HG03571 (cell line): Measurements from ENCODE around the gene DMRTB1.

Experiments
- ATAC-seq: cut with Tn5 transposase; IDR thresholded peaks from one replicate; pipeline ENCODE4 v1.9.1; 2021; ENCODE audit not compliant: unreplicated experiment

Gene DMRTB1

DNA sequence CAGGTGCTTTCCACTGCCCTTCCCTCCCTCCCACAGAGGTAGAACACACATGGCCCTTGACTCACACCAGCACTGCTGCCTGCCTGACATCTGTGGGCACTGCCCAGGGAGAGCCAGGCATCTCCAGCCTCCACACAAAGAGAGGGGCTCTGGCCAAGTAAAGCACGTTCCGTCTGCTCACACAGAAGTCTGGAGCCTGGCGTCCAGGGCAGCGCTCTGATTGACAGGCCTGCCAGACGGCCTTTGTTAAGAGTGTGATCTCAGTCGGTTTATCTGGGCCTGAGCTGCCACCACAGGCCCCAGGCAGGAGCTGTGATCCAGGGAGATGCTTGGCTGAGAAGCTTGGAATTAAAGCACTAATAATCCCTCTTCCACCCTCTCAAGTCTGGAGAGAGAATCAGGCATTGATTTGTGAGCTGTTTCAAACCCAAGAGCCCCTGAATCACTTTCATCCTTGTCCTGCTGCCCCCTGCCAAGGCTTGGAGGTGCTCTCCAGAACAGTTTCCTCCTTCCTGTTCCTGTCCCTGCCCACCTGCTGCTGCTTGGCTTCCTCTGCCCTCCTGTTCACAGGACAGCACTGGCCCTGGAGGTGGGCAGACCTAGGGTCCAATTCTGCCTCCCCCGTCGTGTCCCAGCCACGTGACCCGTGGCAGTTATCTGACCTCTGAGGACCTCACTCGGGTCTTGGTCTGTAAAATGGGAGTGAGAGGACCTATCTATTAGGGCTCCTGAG lies 3.7 kb downstream of the DMRTB1 start:
- ATAC-seq, result no peak

DNA sequence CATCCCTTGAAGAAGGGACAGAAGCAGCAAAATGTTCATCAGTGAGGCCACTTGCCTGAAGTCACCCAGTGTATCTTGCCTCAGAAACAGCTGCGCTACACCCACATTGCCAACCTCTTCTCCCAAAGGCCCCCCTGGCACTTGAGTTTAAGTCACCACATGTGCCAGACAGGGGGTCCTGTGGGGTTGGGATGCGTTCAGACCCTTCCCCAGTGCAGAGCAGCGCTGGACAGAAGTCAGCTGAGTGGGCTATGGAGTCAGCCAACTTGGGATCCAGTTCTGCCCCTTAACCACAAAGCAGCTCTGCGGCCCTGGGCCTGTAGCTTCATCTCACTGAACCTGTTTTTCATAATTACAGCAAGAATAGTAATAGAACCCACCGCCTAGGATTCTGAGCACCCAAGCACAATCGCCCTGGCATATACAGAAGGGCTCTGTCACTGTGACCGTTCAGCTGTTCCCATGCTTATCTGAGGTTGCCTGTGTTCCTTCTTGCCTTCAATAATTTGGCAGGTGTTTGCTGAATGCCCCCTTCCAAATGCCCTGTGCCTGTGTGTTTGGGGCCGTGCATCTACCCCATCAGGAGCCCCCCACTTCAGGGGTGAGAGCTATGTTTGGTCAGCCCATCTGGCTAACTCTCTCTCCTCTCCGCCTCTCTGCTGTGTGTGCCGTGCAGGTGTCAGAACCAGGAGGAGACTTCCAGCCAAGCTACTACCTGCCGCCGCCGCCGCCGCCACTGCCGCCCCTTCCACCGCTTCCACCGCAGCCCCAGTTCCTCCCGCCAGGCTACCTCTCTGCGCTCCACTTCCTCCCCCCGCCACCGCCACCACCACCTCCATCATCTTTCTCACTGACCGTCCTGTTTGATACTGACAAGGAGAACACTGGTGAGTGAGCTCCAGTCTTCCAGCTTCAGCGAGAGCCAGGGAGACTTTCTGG lies 5.0 kb downstream of the DMRTB1 start:
- no peak for ATAC-seq

DNA sequence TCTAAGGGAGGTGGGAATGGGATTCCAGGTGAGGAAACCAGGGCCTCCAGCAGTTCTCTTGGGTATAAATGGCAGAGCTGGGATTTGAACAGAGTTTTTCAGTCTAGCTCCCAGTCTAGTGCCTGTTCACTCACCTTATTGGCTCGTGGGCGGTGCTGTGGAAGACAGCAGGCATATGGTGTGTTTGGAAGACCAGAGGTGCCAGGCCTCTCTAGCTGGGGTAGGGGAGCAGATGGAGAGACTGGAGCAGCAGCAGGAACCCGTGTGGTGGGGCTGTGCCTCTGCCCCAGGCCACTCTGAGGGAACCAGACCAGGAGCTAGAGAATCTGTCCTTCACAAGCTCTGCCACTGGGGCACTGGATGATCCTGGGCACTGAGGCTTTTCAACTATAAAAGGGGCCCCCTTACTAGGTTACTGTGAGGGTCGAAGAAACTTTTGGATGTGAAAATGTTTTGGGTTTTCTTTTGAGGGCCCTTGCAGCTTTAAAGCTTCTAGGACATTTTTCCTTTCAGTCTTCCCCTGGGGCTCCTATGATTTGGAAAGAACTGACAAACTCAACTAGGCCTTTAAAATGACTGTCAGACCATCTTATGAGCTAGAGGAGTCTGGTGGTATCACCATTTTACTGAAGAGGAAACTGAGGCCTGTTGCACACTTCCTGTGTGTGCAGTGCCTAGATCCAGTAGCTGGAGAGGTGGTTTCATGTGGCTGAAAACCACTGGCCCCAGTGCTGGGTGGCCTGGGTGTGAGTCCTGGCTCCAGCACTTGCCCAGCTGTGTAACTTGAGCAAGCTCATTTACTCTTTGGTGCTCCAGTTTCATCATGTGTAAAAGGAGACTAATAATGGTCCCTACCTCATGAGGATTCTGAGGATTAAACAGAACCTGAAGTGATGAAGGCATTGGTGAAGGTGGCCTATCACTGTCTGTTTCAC lies 6.1 kb downstream of the DMRTB1 start:
- no peak for ATAC-seq

DNA sequence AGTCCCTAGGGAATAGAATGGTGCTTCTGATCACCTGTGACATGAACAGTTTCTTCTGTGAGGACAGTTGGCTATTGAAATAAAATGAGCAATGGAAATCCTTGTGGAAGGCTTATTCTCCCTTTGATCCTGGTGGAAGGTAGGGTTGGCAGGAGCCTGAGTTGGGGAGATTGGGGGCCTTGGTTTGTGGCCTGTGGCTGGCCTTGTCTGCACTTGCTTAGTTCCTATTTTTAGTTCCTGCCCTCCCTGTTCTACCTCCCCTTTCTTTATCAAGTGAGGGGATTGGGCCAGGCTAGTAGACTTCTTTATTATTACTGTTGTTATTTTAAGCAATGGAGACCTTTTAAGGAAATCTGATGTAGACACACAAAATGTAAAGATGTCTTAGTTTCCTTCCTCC lies 8.2 kb downstream of the DMRTB1 start:
- ATAC-seq, result no peak

DNA sequence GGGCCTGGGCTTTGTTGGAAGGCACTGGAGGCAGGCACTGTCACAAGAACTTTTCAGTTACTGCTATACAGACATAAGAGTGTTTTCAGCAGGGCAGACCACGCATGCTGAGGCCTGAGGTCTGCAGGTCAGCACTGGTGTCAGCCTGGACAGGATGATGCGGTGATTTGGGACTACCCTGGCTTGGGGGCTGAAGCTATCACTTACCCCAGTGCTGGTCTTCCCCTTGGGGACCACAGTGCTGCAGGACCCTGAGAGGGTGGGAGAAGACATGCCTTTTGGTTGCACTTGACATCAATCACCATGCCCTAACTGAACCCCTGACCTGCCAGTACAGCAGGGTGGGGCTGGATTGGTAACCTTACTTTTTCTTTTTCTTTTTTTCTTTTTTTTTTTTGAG lies 9.2 kb downstream of the DMRTB1 start:
- no peak for ATAC-seq

DNA sequence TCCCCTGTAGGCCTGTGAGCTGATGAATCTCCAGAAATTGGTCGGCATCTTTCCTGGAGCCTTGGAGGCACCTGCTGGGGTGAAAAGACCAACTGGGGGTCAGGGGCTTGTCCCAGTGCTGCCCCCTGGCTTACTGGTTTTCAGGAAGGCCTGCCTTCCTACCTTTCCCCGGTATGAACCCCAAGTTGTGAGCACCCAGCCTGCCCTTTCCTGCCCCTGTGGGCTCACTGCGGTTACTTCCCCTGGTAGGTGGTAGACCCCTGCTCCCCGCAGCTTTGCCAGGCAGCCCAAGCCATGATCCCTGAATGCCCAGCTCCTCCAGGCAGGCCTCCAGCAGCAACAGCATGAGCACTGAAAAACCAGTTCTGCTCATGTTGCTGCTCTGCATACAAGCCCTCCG lies 10.2 kb downstream of the DMRTB1 start:
- ATAC-seq, result no peak

DNA sequence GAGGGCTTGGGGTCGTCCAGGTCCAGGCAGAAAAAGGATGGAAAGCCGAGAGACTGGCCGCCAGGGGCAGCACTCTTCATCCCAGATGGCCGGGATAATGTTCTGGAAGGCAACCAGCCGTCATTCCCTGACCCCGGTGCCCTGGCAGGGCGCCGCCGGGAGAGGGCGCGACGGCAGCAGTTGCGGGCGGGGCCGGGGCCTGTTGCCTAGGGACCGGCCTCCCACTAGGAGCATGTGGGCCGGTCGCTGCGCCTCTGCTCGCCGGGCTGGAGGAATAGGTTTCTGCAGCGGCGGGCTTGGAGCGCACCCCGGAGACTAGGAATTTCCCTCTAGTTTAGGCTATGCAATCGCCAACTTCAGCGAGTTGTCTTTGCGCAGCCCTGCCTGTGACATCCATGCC lies 11.0 kb downstream of the DMRTB1 start:
- ATAC-seq, result no peak

DNA sequence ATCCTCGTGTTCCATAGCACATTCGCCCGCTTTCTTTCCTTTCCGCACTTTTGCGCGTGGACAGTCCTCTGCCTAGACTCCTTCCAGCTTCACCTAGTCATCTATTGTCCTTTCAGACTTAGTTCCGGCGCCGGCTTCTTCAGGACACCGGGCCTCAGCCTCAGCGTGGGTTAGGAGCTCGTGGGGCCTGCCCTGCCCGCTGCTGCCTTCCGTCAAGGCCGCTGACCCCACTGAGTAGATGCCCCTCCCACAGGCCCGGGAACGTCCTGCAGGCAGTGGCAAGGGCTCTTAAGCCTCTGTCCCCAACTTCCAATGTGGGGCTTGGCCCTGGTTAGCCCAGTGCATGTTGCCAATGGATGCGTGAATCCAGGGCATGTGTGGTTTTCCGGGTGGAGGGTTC lies 11.4 kb downstream of the DMRTB1 start:
- ATAC-seq, result no peak

DNA sequence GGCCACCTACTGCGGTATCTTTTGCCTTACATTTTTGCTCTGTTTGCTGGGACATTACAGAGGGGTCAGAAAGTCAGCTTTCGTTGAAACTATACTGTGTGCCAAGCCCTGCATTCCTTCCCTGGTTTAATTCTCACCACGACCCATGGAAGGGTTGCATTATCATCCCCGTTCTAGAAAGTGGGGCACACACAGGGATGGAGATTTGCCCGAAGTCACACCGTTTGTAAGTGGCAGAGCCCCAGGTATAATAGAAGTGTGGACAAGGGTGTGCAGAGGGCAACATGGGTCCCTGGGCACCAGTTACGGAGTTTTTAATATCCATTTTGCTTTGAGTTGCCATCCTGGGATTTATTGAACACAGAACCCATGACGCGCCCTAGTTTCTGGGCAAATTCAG lies 11.8 kb downstream of the DMRTB1 start:
- no peak for ATAC-seq

DNA sequence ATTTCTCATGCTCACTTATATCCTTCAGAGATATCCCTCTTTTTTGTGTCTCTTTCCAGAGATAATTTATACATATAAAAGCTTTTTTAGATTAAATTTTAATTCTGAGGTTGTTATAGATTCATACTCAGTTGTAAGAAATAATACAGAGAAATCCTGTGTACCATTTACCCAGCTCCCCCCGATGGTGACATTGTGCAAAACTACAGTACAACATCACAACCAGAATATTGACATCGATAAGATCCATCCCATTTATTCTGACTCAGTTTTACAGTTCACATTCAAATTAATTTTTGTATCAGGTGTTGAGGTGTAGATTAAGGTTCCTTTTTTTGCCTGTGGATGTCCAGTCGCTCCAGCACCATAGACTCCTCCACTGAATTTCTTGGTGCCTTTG lies 14.3 kb downstream of the DMRTB1 start:
- ATAC-seq, result no peak

DNA sequence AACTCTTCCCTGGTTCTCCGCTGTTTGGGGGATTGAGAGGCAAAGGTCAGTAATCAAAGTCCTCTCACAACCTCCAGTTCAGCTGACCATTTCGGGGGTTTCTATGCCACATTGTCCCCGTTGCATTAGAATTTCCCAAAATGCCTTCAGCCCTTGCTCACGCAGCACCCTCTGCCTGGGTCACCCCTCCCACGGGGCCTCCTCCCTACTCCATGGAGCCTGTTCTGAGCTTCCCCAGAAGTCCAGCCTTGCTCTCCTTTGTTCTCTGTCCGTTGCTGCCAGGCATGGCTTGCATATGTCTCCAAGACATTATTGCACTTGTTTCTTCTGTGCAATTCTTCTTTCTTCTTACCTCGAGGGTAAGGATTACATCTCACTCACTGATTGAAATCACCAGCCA lies 16.5 kb downstream of the DMRTB1 start:
- ATAC-seq, result no peak

DNA sequence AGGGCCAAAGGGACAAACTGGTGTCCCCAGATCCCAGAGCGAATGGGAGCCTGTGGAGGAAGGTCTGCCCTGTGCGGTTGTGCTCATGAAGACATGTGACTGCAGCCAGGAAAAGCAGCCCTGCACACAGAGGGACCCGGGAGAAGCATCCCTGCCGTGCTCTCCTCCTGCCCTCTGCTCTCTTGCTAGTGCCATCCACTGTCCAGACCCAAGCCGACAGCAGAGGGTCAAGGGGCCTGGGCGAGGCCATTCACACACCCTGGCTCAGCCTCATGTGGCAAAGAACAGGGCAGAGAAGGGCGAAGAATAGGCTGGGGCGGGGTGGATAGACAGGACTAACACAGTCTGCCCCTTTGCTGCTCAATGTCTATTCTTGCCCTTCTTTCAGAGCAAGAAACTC lies 17.4 kb downstream of the DMRTB1 start:
- no peak for ATAC-seq

DNA sequence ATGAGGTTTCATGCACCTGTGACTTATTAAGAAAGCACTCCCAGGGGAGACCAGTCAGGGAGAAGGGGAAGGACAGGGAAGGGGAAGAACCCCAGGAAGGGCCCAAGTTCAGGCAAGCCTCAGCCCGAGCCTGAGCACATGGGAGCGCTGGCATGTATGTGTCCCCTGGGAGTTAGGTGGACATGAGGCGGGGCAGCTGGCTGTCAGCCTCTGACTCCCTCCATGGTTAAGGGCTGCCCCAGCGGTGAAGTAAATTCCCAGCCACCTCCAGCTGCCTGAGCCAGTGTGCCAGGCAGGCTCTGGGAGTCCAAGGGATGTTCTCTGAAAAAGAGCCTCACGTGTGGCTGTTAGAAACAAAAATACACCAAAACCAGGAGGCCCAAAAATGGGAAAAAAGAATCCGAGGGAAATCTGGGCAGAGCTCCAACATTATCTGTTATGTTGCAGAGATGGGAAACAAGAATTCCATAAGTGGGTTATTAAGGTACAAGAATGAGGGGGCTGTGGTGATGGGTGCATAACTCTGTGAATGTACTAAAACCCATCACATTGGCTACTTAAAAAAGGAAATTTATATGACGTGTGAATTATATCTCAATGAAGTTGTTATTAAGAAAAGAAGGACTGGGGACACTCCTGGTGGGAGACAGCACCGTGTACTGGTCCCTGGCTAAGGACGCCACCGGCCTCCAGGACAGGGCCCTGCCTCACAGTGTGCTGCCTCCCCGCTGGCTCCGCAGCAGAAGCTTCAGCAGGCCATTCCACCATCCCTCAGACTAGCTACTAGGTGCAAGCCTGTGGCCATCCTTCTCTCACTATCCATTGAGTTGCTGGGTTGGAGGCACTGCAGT lies 18.7 kb downstream of the DMRTB1 start:
- ATAC-seq, result no peak

DNA sequence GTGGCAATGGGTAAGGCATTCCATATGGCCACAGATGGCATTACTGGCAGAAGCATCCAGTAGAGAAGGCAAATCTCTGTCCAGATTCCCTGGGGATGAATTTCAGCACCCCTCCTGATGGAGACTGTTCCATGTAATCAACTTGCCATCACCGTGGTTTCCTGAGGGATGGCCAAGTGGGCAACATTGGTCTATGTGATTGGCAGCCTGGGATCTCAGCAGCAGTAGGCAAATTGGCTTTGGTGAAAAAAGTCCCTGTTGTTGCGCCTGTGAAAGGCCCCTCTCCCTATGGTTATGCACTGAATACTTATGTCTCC lies 19.3 kb downstream of the DMRTB1 start:
- no peak for ATAC-seq

DNA sequence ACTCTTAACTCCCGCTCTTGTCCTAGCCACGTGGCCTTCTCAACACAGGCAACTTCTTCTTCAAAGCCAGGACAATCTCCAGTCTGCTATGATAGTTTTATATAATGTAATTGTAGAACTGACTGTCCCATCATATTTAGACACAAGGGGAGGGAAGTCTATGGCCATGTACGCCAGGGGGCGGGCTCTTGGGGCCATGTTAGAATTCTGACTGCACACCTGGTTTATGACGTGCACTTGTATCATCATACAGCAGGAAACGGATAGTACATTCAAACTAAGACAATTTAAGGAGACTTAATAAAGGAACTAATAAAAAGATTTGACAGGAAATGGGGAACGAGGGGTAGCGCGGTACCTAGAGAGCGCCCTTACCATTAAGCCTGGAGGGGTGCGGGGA lies 21.5 kb downstream of the DMRTB1 start:
- no peak for ATAC-seq

DNA sequence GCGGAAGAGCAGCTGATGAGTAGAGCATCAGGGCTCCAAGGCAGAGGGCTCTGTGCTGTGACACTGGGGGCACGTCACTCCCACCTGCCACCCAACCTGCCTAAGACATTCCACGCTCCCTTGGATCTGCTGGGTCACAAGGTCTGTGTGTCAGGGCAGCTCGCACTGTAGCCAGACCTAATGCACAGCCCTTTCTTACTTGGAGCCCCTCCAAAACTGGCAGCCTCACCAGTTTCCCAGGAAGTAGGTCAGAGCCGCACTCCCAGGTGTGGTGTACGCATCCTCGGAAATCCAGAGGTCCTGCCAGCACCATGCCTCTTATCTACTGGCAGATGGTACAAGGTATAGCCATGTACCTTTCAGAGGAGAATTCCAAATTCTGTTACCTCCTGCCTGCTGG lies 22.3 kb downstream of the DMRTB1 start:
- no peak for ATAC-seq

DNA sequence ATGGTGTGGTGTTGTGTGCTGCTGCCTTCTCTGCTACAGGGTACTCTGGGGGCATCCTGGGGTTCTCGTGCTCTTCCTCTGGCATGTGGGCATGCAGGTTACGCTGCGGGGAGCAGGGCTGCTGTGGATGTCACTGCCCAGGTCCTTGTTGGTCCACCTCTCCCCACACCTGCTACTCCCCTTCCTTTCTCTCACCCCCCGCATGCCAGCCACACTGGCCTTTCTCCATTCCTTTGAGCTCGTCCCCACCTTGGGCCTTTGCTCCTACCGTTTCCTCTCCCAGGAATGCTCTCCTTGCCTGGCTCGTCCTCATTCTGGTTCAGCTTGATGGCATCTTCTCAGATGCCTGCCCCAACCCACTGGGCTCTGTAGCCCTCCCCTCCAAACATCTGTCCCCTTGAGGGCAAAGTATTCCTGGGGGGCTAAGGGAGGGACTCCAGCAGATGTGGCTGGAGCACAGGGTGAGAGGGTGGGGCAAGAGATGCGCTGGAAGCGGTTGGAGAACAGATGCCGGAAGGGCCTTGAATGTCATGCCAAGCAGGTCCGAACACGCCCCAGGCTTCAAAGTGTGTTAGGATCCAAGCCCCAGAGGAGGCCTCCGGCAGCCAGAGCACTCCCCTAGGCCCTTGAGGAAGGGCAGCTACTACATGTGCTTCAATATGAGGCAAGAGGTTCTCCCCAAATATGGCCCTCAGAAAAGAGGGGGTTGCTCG lies 23.4 kb downstream of the DMRTB1 start:
- no peak for ATAC-seq

DNA sequence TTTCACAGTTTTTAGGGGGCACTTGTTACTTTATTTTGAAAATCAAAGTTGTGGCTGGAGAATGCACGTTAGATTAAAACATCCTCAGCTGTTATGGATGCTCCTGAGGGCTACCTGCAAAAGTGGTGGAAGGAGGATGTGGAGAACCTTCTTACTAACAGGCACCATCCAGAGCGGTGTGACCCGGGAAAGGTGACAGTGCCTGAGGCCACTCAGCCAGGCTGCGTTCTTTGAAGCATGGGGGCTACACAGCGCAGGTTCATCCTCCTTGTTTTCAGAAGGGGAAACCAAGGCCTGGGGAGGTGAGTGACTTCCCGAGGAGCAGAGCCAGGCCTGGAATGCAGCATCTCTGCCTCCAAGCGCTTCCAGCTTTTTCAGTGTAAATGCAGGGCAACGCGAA lies 24.0 kb downstream of the DMRTB1 start:
- ATAC-seq, result no peak

DNA sequence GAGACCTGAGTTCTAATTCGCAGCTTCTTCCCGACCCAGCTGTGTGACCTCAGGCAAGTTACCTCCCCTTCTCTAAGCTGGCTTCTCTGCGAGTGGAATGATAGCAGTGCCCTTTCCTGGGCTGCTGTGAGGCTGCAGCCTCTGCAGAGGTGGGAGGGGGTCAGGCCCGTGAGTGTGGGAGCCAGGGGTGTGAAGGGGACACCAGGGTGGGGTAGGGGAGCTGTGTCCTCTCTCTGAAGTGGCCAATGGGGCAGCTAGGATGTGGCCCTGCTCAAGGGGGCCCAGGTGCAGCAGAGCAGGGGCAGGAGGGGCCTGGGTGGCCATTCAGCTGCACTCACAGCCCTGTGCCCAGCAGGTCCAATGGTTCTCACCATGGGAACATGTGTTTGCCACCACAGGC lies 24.5 kb downstream of the DMRTB1 start:
- ATAC-seq, result no peak
